Pancreas (tissue), 10 donors: Measurements from ENCODE around the gene NAP1L4. TPM values are rescaled to one million over a fixed set of nuclear protein-coding genes. Genes with fewer than 3 reads are reported as not detected.
"Not testable (repeated sequence)": the region's sequence is repeated elsewhere in the genome, so short reads cannot be mapped to it uniquely, and the experiment has no call there.

Source experiments
- ATAC-seq, 4 donors: fragments of 200-7000 bp; cut with Tn5 transposase; one replicate each; pipeline versions ENCODE4 v1.8.0 to v1.9.1; 2020; ENCODE audit warnings: mild to moderate bottlenecking in 4 of 4, moderate library complexity in 4 of 4
- DNase-seq, 6 donors: peaks; one replicate each; pipeline ENCODE4 v3.0.0-alpha.2; 2020
- FAIRE-seq: peaks from 2 replicates; lab custom pipeline; 2012; peaks lifted over from hg19 to GRCh38; lab: Jason Lieb, UNC
- H3K27ac ChIP-seq, 4 donors: fragments of 200-600 bp; sonication (generic); 1 replicate in 3 of 4; 2 replicates in 1 of 4; pipeline versions ENCODE4 v1.5.0 to v1.8.0; 2020
- H3K27me3 ChIP-seq, 4 donors: fragments of 200-600 bp; one replicate each; pipeline ENCODE4 v1.8.0; 2021
- H3K36me3 ChIP-seq, 3 donors: fragments of 200-600 bp; sonication (generic) in 1 of 3; one replicate each; pipeline versions ENCODE4 v1.5.0 to v1.8.0; 2020 to 2021
- H3K4me1 ChIP-seq, 3 donors: fragments of 200-600 bp; one replicate each; pipeline ENCODE4 v1.8.0; 2021
- H3K4me3 ChIP-seq, 4 donors: fragments of 200-600 bp; sonication (generic) in 2 of 4; one replicate each; pipeline versions ENCODE4 v1.5.0 to v1.8.0; 2020 to 2021
- H3K9me3 ChIP-seq, 4 donors: fragments of 200-600 bp; one replicate each; pipeline ENCODE4 v1.8.0; 2021
- CTCF ChIP-seq, 4 donors: fragments of 200-600 bp; sonication (generic) in 3 of 4; IDR thresholded peaks; one replicate each; pipeline versions ENCODE4 v1.5.0 to v1.8.0; 2021; ENCODE audit warnings: antibody characterized with exemption in 4 of 4
- WGBS, 2 donors: extraction: QIAGEN DNeasy Blood & Tissue Kit; methylation state at CpG; one replicate each; pipeline ENCODE4 v1.1.7; 2013; 5-methylcytosine and 5-hydroxymethylcytosine counted together
- intact Hi-C, 3 donors: fragments of 100-400 bp; cut with DNase I; formaldehyde crosslinking; loops; one replicate each; pipeline versions ENCODE4 v1.11.1 to v1.14.2; 2022
- polyA plus RNA-seq, 2 donors: library from polyadenylated mRNA; stranded (reverse); fragments of 200-250 nt; gene quantifications; one replicate each; pipeline ENCODE4 v1.2.3, GENCODE V29; 2013
- total RNA-seq, 6 donors: library from RNA; stranded (reverse); fragmentation: NEBNext Ultra II Directional in 4 of 6; extraction: Animal tissue kit (Norgen Biotek cat#: 25700) in 4 of 6; gene quantifications; one replicate each; pipeline versions ENCODE4 v1.2.1 to v1.2.4, GENCODE V29; 2021 to 2023
- donor health status: healthy with polysubstance abuse.
- donor health status: DM: no; HTN: no; CAD: no; lungs with moderate emphysema.
- donor health status: DM: no; HTN: no; CAD: no.
- donor health status: control.
- donor health status: control.
- donor health status: Bipolar disorder and iron deficiency.
- donor health status: DM: yes; HTN: yes; CAD: no.
- donor health status: DM: no; HTN: no; CAD: no.
- donor health status: DM: no; HTN: no; CAD: no.
- donor health status: DM: yes; HTN: yes; CAD: no.

NAP1L4 gene
- total and polyA plus RNA-seq, 8 donors, result 29.3 to 67.4 (median 41.0) TPM

GRCh38 chr11:2911088-2911784 lies 80.9 kb downstream of the NAP1L4 start:
- intact Hi-C loops, result no loop called here
- no peak overlapping the region for H3K4me3 ChIP-seq
- 74 to 75% methylated on average over 15 to 18 of the region's 18 CpGs for WGBS, 2 donors
- no peaks in the 10 kb centered on the region for H3K9me3 ChIP-seq
- peak in 2 of 6 donors; percentile 49 to 71 for DNase-seq
- H3K4me1 ChIP-seq, result peaks cover 22 to 28% (median 23%) of the 10 kb centered on the region in 3 donors
- H3K27ac ChIP-seq, result peak overlapping the region; percentile 82 to 93 (median 87)
- no peak for FAIRE-seq
- ATAC-seq, result peak in 2 of 4 donors; percentile 5 to 11
- H3K36me3 ChIP-seq, result no peaks in the 10 kb centered on the region
- H3K27me3 ChIP-seq, result no peaks in the 10 kb centered on the region
- no peak for TF ChIP-seq CTCF (IDR thresholded peaks at IDR 0.05)

GRCh38 chr11:2910401-2910955 lies 81.7 kb downstream of the NAP1L4 start:
- H3K9me3 ChIP-seq, result no peaks in the 10 kb centered on the region
- H3K27ac ChIP-seq, result no peak overlapping the region
- H3K36me3 ChIP-seq, result no peaks in the 10 kb centered on the region
- intact Hi-C loops, result no loop called here
- no peak overlapping the region for H3K4me3 ChIP-seq
- H3K4me1 ChIP-seq, result peaks cover 22 to 28% (median 23%) of the 10 kb centered on the region in 3 donors
- H3K27me3 ChIP-seq, result no peaks in the 10 kb centered on the region
- ATAC-seq, result no peak
- DNase-seq, result peak in 1 of 6 donors; percentile 44
- no peak for TF ChIP-seq CTCF (IDR thresholded peaks at IDR 0.05)
- 94 to 97% methylated on average over 13 of the region's 13 CpGs for WGBS, 2 donors
- FAIRE-seq, result no peak

- Histone ChIP-seq H3K27ac (no peak overlapping the region), H3K9me3 (no peaks in the 10 kb centered on the region), H3K27me3 (no peaks in the 10 kb centered on the region), H3K4me3 (no peak overlapping the region), H3K4me1 (peaks cover 22 to 28% (median 23%) of the 10 kb centered on the region in 3 donors), H3K36me3 (no peaks in the 10 kb centered on the region)
- FAIRE-seq (no peak), DNase-seq (peak in 1 of 6 donors; percentile 48), ATAC-seq (no peak)
- intact Hi-C loops, result no loop called here
- 63 to 67% methylated on average over 45 to 78 of the region's 78 CpGs for WGBS, 2 donors
- TF ChIP-seq CTCF (IDR thresholded peaks at IDR 0.05), result no peak
Measured at GRCh38 chr11:2909133-2909902, 82.8 kb downstream of the NAP1L4 start.

- no peak for ATAC-seq
- intact Hi-C loops, result no loop called here
- TF ChIP-seq CTCF (IDR thresholded peaks at IDR 0.05), result no peak
- Histone ChIP-seq H3K9me3 (no peaks in the 10 kb centered on the region), H3K27ac (no peak overlapping the region), H3K27me3 (no peaks in the 10 kb centered on the region), H3K4me1 (peaks cover 18 to 23% (median 20%) of the 10 kb centered on the region in 3 donors), H3K36me3 (no peaks in the 10 kb centered on the region), H3K4me3 (no peak overlapping the region)
- WGBS, 2 donors, result 90 to 95% methylated on average over 14 of the region's 14 CpGs
- no peak for DNase-seq
- FAIRE-seq, result no peak
Measured at GRCh38 chr11:2908130-2908529, 84.0 kb downstream of the NAP1L4 start.

- H3K9me3 ChIP-seq, H3K4me1 ChIP-seq, ATAC-seq, H3K36me3 ChIP-seq, FAIRE-seq, H3K4me3 ChIP-seq, DNase-seq, intact Hi-C loops, H3K27me3 ChIP-seq, H3K27ac ChIP-seq: not testable (repeated sequence)
- WGBS, 2 donors, result 70 to 79% methylated on average over 7 of the region's 7 CpGs
Measured at GRCh38 chr11:2905299-2905698, 86.8 kb downstream of the NAP1L4 start.
